MG63 (cell line): ENCODE measurements around the gene CLDND2. TPM values are rescaled to one million over a fixed set of nuclear protein-coding genes. Genes with fewer than 3 reads are reported as not detected.
A peak's percentile ranks its signal among the peaks of the same experiment; 100 is the strongest.

Source experiments
- DNase-seq: peaks from one replicate; pipeline ENCODE4 v3.0.0-alpha.2; 2020
- H3K27me3 ChIP-seq: fragments of 250-450 bp; sonication (Bioruptor Pico); 2 replicates; pipeline ENCODE4 v1.5.1; 2020; ENCODE audit warnings: mild to moderate bottlenecking, moderate library complexity
- H3K36me3 ChIP-seq: fragments of 250-450 bp; sonication (Bioruptor Pico); 2 replicates; pipeline ENCODE4 v1.5.1; 2020; ENCODE audit warnings: mild to moderate bottlenecking, moderate library complexity
- H3K4me3 ChIP-seq: fragments of 250-450 bp; sonication (Bioruptor Pico); 2 replicates; pipeline ENCODE4 v1.5.1; 2020; ENCODE audit warnings: mild to moderate bottlenecking, moderate library complexity
- H3K9me3 ChIP-seq: fragments of 250-450 bp; sonication (Bioruptor Pico); 2 replicates; pipeline ENCODE4 v1.5.1; 2020; ENCODE audit warnings: mild to moderate bottlenecking, moderate library complexity
- total RNA-seq: library from RNA; depleted of rRNA; stranded (reverse); fragments of >200 nt; shearing (Covaris generic); gene quantifications from 2 replicates; pipeline ENCODE4 v1.2.3, GENCODE V29; 2014; ENCODE audit warnings: low replicate concordance; rRNA removed

Gene CLDND2
- total RNA-seq, 1 experiment from 2014 or later = not detected

- Histone ChIP-seq H3K4me3 (no peak overlapping the region), H3K27me3 (peaks cover 38% of the 10 kb centered on the region), H3K36me3 (no peaks in the 10 kb centered on the region), H3K9me3 (no peaks in the 10 kb centered on the region)
- DNase-seq = no peak
These were observed 42.4 kb downstream of the CLDND2 start for GRCh38 chr19:51326216-51327065.

DNA sequence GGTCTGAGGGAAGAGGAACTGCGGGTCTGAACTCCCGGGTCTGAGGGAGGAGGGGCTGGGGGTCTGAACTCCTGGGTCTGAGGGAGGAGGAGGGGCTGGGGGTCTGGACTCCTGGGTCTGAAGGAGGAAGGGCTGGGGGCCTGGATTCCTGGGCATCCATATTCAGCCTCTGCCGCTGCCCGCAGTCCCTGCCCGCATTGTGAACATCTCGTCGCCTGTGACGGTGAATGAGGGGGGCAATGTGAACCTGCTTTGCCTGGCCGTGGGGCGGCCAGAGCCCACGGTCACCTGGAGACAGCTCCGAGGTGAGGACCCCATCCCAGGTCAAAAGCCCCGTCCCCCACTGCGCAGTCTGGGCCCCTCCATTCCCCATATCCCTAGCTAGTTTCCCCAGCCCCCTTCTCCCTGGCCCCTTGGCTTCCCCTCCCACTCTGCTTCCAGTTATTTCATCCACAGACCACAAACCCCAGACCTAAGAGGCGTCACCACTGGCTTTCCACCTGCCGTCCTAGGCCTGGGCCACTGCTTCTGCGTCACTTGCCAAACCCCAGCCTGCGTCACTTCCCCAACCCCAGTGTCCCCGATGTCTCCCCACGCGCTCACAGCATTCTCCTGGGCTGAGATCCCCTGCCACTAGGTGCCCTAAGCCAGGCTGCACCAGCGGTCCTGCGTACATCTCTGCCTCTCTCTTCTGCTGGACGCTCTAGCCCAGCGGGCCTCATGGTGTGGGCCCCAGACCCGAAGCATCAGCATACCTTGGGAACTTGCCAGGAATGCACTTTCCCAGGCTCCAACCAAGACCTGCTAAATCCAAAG lies 43.4 kb downstream of the CLDND2 start:
- peaks cover 40% of the 10 kb centered on the region for H3K27me3 ChIP-seq
- DNase-seq = no peak
- H3K4me3 ChIP-seq = no peak overlapping the region
- no peaks in the 10 kb centered on the region for H3K36me3 ChIP-seq
- H3K9me3 ChIP-seq = no peaks in the 10 kb centered on the region

DNA sequence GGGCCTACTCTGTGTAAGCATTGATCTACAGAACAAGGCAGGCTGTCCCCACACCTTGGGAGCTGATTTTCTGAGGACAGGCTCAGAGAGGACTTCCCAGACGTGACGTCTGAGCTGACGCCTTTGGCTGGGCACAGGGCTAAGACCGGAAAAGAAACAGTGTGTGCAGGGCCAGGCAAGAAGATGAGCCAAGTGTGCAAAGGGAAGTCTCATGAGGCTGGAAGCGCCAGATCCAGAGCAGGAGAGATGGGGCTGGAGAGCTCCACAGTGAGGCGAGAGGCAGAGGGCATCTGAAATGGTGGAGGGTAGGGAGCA lies 44.7 kb downstream of the CLDND2 start:
- no peak overlapping the region for H3K4me3 ChIP-seq
- H3K36me3 ChIP-seq = no peaks in the 10 kb centered on the region
- H3K9me3 ChIP-seq = no peaks in the 10 kb centered on the region
- no peak for DNase-seq
- H3K27me3 ChIP-seq = peaks cover 40% of the 10 kb centered on the region

DNA sequence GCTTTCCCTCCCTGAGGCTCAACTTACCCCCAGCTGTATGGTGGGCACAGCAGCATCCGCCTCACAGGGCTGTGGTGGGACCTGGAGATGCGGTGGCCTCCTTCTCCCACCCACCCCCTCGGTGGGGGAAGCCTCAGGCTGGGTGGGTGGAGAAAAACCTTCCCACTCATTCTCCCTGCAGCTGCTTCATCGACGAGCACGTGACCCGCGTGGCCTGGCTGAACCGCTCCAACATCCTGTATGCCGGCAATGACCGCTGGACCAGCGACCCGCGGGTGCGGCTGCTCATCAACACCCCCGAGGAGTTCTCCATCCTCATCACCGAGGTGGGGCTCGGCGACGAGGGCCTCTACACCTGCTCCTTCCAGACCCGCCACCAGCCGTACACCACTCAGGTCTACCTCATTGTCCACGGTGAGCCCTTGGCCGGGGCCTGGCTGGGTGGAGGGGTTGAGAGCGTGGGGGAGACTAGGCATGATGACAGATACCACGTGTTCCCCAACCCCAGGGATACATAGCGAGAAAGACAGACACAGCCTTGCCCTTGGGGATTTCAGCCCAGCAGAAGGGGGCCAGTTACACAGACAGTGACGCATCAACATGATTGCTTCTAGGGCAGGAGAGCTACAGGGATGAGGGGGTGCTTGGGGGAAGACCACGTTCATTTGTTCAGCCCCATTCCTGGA lies 45.2 kb downstream of the CLDND2 start:
- no peak for DNase-seq
- Histone ChIP-seq H3K36me3 (no peaks in the 10 kb centered on the region), H3K4me3 (no peak overlapping the region), H3K27me3 (peaks cover 40% of the 10 kb centered on the region), H3K9me3 (no peaks in the 10 kb centered on the region)

DNA sequence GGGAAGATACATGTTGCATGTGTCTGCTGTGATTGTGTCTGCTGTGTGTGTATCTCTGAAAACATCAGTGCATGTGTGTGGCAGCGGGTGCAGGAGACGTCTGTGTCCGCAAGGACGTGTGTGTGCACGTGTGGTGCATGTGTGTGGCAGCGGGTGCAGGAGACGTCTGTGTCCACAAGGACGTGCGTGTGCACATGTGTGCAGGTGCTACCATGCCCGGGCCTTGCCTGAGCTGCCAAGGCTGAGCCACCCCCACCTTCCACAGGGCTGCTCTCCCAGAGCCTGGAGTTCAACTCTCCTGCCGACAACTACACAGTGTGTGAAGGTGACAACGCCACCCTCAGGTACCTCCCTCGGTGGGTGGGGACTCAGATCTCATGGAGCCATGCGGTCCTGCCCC lies 47.0 kb downstream of the CLDND2 start:
- no peak for DNase-seq
- H3K27me3 ChIP-seq = peaks cover 33% of the 10 kb centered on the region
- no peak overlapping the region for H3K4me3 ChIP-seq

DNA sequence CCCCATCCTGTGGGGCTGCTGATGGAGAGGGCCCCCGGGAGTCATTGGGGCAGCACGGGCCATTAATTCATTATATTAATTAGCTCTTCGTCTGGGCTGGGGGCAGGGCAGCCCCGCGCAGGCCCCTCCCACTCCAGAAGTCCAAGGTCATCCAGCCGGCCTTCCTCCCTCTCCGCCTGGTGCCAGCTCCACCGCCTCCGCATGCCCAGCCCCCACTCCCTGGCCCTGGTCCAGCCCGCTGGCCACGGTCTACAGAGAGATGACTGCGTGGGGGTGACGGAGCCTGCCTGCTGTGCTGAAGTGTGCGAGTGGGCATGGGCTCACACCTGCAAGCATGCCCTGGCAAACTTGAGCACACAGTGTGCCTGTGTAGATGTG lies 48.5 kb downstream of the CLDND2 start:
- Histone ChIP-seq H3K27me3 (peaks cover 29% of the 10 kb centered on the region), H3K9me3 (no peaks in the 10 kb centered on the region), H3K36me3 (no peaks in the 10 kb centered on the region), H3K4me3 (no peak overlapping the region)
- no peak for DNase-seq

More for the DNA sequence above, 47.0 kb downstream of the CLDND2 start:
- Histone ChIP-seq H3K36me3 (no peaks in the 10 kb centered on the region), H3K9me3 (no peaks in the 10 kb centered on the region)

DNA sequence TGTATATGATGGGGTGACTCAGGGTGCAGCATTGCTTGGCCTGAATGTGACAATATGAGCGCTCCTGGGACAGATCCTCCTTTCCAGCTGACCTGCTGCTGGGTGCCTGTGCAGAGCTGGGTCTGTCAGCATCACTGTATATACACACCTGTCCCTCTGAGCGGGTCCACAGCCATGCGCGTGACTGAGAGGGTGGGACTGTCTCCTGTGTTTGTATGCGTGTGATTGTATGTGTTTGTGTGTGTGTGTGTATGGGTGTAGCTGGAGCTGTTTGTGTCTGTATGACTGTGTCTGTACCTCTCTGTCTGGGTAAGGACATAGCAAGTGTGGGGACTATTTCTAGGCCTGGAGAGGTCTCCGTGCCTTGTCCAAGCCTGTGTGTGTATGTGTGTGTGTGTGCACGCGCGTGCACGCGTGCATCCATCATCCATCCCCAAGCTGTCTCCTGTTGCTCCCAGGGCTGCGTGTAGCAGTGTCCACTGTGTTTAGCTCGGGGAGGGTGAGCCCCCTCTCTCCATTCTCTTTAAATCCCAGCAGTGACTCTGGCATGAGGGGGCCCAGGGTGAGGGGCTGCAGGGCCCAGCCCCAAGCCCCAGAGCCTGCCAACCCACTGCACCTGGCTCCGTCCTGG lies 49.0 kb downstream of the CLDND2 start:
- no peak overlapping the region for H3K4me3 ChIP-seq
- H3K27me3 ChIP-seq = peaks cover 26% of the 10 kb centered on the region
- no peaks in the 10 kb centered on the region; the same call in 1 of the 2 replicates for H3K9me3 ChIP-seq
- no peaks in the 10 kb centered on the region for H3K36me3 ChIP-seq
- no peak for DNase-seq

DNA sequence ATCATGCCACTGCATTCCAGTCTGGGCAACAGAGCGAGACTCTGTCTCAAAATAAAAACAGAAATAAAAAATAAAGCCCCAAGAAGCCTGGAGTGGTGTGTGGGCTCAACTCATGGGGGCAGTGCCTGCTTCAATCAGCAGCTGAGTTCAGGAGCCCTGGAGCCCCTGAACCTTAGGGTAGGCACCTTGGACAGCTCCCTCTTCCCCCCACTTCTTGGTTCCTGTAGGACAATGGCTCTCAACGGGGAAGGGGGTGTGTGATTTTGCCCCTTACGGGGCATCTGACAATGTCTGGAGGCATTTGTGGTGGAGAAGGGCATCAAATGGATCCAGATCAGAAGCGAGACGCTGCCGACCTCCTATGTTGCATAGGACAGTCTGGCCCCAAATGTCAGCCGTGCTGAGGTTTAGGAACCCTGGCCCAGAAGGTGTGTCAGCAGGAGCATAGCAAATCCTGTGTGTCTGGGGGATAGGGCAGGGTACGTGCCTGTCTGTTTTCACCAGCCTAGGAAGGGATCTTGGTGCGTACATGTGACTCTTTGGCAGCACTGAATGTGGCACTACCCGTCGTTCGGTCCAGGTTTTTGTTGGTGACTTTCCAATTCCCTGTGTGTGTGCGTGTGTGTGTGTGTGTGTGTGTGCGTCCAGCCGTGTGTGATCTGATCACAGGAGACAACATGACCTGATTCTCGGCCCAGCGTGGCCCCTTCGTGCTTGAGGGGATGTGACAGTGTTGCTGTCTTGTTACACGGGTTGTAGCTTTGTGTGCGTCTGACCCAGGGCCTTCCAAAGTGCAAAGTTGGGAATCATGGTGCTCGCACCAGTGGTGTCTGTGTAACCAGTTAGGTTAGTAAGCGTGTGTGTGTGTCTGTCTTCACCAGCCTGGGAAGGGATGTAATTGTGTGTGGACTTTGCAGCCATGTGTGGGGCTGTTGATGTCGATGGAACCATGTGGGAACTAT lies 49.8 kb downstream of the CLDND2 start:
- Histone ChIP-seq H3K36me3 (no peaks in the 10 kb centered on the region), H3K4me3 (no peak overlapping the region), H3K9me3 (no peaks in the 10 kb centered on the region; the same call in 1 of the 2 replicates), H3K27me3 (peaks cover 25% of the 10 kb centered on the region)
- DNase-seq = no peak

DNA sequence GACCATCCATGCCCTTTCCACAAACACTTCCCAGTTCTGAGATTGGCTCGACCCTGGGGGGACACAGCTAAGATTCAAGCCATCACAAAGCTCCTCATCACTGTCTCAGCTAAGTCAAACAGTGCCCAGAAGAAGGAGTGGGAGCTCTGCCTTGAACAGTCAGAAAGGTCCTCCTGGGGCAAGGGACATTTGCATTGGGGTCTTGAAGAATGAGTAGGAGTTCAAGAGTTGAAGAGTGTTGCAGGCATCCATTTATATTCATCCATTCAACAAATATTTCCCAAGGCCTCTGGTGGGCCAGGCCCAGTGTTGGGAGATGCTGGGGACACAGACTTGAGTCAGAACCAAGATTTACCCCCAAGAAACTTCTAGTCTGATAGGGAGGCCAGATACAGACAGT lies 50.8 kb downstream of the CLDND2 start:
- H3K27me3 ChIP-seq = peaks cover 16% of the 10 kb centered on the region
- no peak for DNase-seq
- no peak overlapping the region for H3K4me3 ChIP-seq
- no peaks in the 10 kb centered on the region for H3K36me3 ChIP-seq
- H3K9me3 ChIP-seq = no peaks in the 10 kb centered on the region; the same call in 1 of the 2 replicates

- DNase-seq = peak; percentile 38
- H3K36me3 ChIP-seq = no peaks in the 10 kb centered on the region
- H3K4me3 ChIP-seq = no peak overlapping the region
- no peaks in the 10 kb centered on the region; the same call in 1 of the 2 replicates for H3K9me3 ChIP-seq
- peaks cover 15% of the 10 kb centered on the region for H3K27me3 ChIP-seq
These were observed 51.4 kb downstream of the CLDND2 start for GRCh38 chr19:51317376-51317775.

Other genes starting within 250 kb of the CLDND2 start
- not detected in 2 replicates for gene SIGLEC9, start 244.1 kb downstream of the CLDND2 start, total RNA-seq
- gene SIGLEC7, start 226.7 kb downstream of the CLDND2 start, total RNA-seq = not detected in 2 replicates
- gene CD33, start 143.9 kb downstream of the CLDND2 start, total RNA-seq = 0.22 and 3.8 TPM in 2 replicates
- gene SIGLECL1, start 117.9 kb downstream of the CLDND2 start, total RNA-seq = not detected in 2 replicates
- not detected in 2 replicates for gene IGLON5, start 57.4 kb downstream of the CLDND2 start, total RNA-seq
- 0.10 and 0.95 TPM in 2 replicates for gene VSIG10L, start 26.9 kb downstream of the CLDND2 start, total RNA-seq
- gene ETFB, start 2.6 kb downstream of the CLDND2 start, total RNA-seq = 170 and 237 TPM in 2 replicates
- not detected in 2 replicates for gene NKG7, start 3.7 kb upstream of the CLDND2 start, total RNA-seq
- gene LIM2, start 19.0 kb upstream of the CLDND2 start, total RNA-seq = not detected in 2 replicates
- gene C19orf84, start 21.6 kb upstream of the CLDND2 start, total RNA-seq = not detected in 2 replicates
- gene SIGLEC10, start 48.6 kb upstream of the CLDND2 start, total RNA-seq = not detected in 2 replicates
- gene SIGLEC8, start 89.5 kb upstream of the CLDND2 start, total RNA-seq = not detected in 2 replicates
- not detected in 2 replicates for gene CEACAM18, start 109.5 kb upstream of the CLDND2 start, total RNA-seq
- gene SIGLEC12, start 132.8 kb upstream of the CLDND2 start, total RNA-seq = not detected in 2 replicates
- not detected in 2 replicates for gene SIGLEC6, start 162.7 kb upstream of the CLDND2 start, total RNA-seq
- gene ZNF175, start 202.3 kb upstream of the CLDND2 start, total RNA-seq = 2.9 and 10.9 TPM in 2 replicates